ENCODE data around the gene PCDH19.

DNA sequence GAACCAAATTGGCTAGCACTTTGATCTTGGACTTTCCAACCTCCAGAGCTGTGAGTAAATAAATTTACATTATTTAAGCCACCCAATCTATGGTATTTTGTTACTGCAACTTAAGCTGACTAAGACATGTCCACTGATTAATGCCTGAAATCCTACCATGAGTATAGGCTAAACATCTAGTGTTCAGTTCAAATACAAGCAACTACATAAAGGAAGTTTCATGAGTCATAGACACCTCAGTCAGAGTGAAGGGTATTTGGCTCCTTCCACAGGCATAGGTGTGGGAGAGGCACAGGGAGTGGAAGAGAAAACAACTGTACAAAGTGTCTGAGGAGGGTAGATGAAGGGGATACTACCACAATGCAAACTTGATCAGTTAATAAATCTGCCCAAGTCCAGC lies 35.5 kb upstream of the PCDH19 start:
- no peak for TF ChIP-seq POLR2A (IDR thresholded peaks at IDR 0.05)
- TF ChIP-seq, protein P1, sequence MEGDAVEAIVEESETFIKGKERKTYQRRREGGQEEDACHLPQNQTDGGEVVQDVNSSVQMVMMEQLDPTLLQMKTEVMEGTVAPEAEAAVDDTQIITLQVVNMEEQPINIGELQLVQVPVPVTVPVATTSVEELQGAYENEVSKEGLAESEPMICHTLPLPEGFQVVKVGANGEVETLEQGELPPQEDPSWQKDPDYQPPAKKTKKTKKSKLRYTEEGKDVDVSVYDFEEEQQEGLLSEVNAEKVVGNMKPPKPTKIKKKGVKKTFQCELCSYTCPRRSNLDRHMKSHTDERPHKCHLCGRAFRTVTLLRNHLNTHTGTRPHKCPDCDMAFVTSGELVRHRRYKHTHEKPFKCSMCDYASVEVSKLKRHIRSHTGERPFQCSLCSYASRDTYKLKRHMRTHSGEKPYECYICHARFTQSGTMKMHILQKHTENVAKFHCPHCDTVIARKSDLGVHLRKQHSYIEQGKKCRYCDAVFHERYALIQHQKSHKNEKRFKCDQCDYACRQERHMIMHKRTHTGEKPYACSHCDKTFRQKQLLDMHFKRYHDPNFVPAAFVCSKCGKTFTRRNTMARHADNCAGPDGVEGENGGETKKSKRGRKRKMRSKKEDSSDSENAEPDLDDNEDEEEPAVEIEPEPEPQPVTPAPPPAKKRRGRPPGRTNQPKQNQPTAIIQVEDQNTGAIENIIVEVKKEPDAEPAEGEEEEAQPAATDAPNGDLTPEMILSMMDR (IDR thresholded peaks at IDR 0.05), result no peak

Measured in uterus (tissue), 2 donors.